ENCODE measurements around the gene KNG1. TPM values are rescaled to one million over a fixed set of nuclear protein-coding genes. Genes with fewer than 3 reads are reported as not detected.

The KNG1 gene
- total RNA-seq, 1 experiment from 2014 or later: 0.25 TPM

GRCh38 chr3:186790261-186790981 is 73.3 kb downstream of the KNG1 start:
- no peaks in the 10 kb centered on the region for H3K9me2 ChIP-seq (ENCODE audit: insufficient read depth)
- RAD21 ChIA-PET (ENCODE audit: low non-redundant PET in 1 of 2, low total read pairs in 2 of 2, uncharacterized antibody in 2 of 2, unreplicated experiment in 2 of 2): no interaction called here
- H3K79me2 ChIP-seq (ENCODE audit: insufficient read depth, low read length): peaks cover 35% of the 10 kb centered on the region
- H3K9ac ChIP-seq (ENCODE audit: low read length): no peak overlapping the region
- intact Hi-C loops (cut with micrococcal nuclease): no loop called here
- POLR2A ChIA-PET: interaction anchor here (0.9 to 1.6 kb wide), 5 partner anchors 16 to 375 kb away, joined by 3 to 4 read pairs (median 4); partner anchors contain the start of gene RFC4
- peaks cover 52 to 63% of the 10 kb centered on the region in 2 experiments for H3K36me3 ChIP-seq (ENCODE audit: control insufficient read depth in 1 of 2, insufficient read depth in 2 of 2, low read length in 2 of 2)
- H3K4me1 ChIP-seq (ENCODE audit: control insufficient read depth in 1 of 2, insufficient read depth in 2 of 2, low read length in 2 of 2): peaks cover 0 to 3% of the 10 kb centered on the region in 2 experiments; a peak in 1 of 4 replicates
- no peaks in the 10 kb centered on the region for H3K9me3 ChIP-seq (ENCODE audit: control insufficient read depth in 1 of 2, insufficient read depth in 1 of 2, low read depth in 1 of 2, low read length in 2 of 2)
- no TSS peak for BruUV-seq (replicated peaks)
- DNase-seq (ENCODE audit: low read depth, low spot score): no peak
- no peaks in the 10 kb centered on the region for H3K27me3 ChIP-seq (ENCODE audit: insufficient read depth, low read length)
- no peak overlapping the region for H3K4me3 ChIP-seq (replicated peaks in 1 of 2; ENCODE audit: low read depth in 1 of 2, low read length in 2 of 2)
- no peak overlapping the region for H2AFZ ChIP-seq (ENCODE audit: low read depth, low read length, poor library complexity, severe bottlenecking)
- H3K4me2 ChIP-seq (ENCODE audit: low read length): no peak overlapping the region
- CTCF ChIA-PET: interaction anchor here (0.6 to 1.6 kb wide), 3 partner anchors 31 to 249 kb away, joined by 3 to 4 read pairs (median 3); no protein-coding TSS in a partner anchor
- peak; percentile 61 for ATAC-seq
- H3K27ac ChIP-seq (ENCODE audit: low read depth, low read length): peak overlapping the region; percentile 20; the same call in 1 of the 2 replicates
- peaks cover 36% of the 10 kb centered on the region for H4K20me1 ChIP-seq (ENCODE audit: insufficient read depth)
- TF ChIP-seq ZBTB33 (IDR thresholded peaks at IDR 0.05; ENCODE audit: extremely low read depth, insufficient replicate concordance, low read length): no peak
- no peak for TF ChIP-seq YY1 (IDR thresholded peaks at IDR 0.05; ENCODE audit: extremely low read depth, insufficient replicate concordance, low read depth, low read length)
- TF ChIP-seq EZH2phosphoT487 (IDR thresholded peaks at IDR 0.05; ENCODE audit: borderline replicate concordance): no peak
- TF ChIP-seq JUND (IDR thresholded peaks at IDR 0.05): peak; percentile 61; the same call in 1 of the 2 replicates
- no peak for TF ChIP-seq RAD21 (IDR thresholded peaks at IDR 0.05; ENCODE audit: low read depth)
- TF ChIP-seq ELF1 (IDR thresholded peaks at IDR 0.05; ENCODE audit: borderline replicate concordance, low read depth): no peak; the same call in 1 of the 2 replicates
- 0 out of 2 replicates have a peak, but pooled peaks have one; percentile 25 for TF ChIP-seq EGR1 (IDR thresholded peaks at IDR 0.05; ENCODE audit: low read depth)
- TF ChIP-seq SRF (IDR thresholded peaks at IDR 0.05; ENCODE audit: low read depth): no peak; the same call in none of the 2 replicates
- peak; percentile 81 for TF ChIP-seq SIN3A (IDR thresholded peaks at IDR 0.05; ENCODE audit: low read depth)
- TF ChIP-seq FOSL1 (IDR thresholded peaks at IDR 0.05; ENCODE audit: low read depth): no peak; the same call in none of the 2 replicates
- no peak; the same call in none of the 2 replicates for TF ChIP-seq MAX (IDR thresholded peaks at IDR 0.05)
- TF ChIP-seq REST (IDR thresholded peaks at IDR 0.05; ENCODE audit: low read depth): no peak
- no peak for TF ChIP-seq ZFX (IDR thresholded peaks at IDR 0.05)
- TF ChIP-seq CEBPB (IDR thresholded peaks at IDR 0.05; ENCODE audit: low read depth): 0 out of 2 replicates have a peak, but pooled peaks have one; percentile 30
- TF ChIP-seq POLR2AphosphoS5 (IDR thresholded peaks at IDR 0.05; ENCODE audit: low read depth, low read length): peak; percentile 80
- TF ChIP-seq TCF7L2 (IDR thresholded peaks at IDR 0.05; ENCODE audit: borderline replicate concordance, extremely low read depth, insufficient read depth, insufficient read length): no peak
- TF ChIP-seq CBX3 (IDR thresholded peaks at IDR 0.05; ENCODE audit: low read depth): no peak
- TF ChIP-seq POLR2A (IDR thresholded peaks at IDR 0.05; ENCODE audit: borderline replicate concordance, extremely low read depth, insufficient read depth, insufficient read length): no peak
- TF ChIP-seq EZH2 (IDR thresholded peaks at IDR 0.05): no peak
- no peak for TF ChIP-seq SP1 (IDR thresholded peaks at IDR 0.05; ENCODE audit: low read depth)
- TF ChIP-seq ZNF274 (IDR thresholded peaks at IDR 0.05; ENCODE audit: low read depth, low read length): no peak

All from HCT116 (cell line).